Erythroblast (primary cell): Measurements from ENCODE around the gene GSTM3.
"Not testable (repeated sequence)": the region's sequence is repeated elsewhere in the genome, so short reads cannot be mapped to it uniquely, and the experiment has no call there.

Experiments used
- GATA1 ChIP-seq: IDR thresholded peaks from 2 replicates; pipeline ENCODE4 v1.6.1; 2011; ENCODE audit warnings: low read depth, mild to moderate bottlenecking, control low read depth, low read length, moderate library complexity
- POLR2A ChIP-seq: IDR thresholded peaks from 2 replicates; pipeline ENCODE4 v1.6.1; 2011; ENCODE audit warnings: mild to moderate bottlenecking, low read length

- TF ChIP-seq POLR2A, GATA1: not testable (repeated sequence)
Observed at GRCh38 chr1:109711593-109712320, 29.1 kb downstream of the GSTM3 start, which contains the start of gene GSTM5.
